Testis (tissue), 3 donors: ENCODE measurements around the gene SSBP3. TPM values are rescaled to one million over a fixed set of nuclear protein-coding genes. Genes with fewer than 3 reads are reported as not detected.

Source experiments
- DNase-seq: peaks from one replicate; pipeline ENCODE4 v3.0.0-alpha.2; 2019
- H3K27ac ChIP-seq, 2 donors: fragments of 200-600 bp; sonication (generic); one replicate each; pipeline ENCODE4 v1.5.1; 2019
- H3K27me3 ChIP-seq: fragments of 200-600 bp; sonication (generic); one replicate; pipeline ENCODE4 v1.5.1; 2019
- H3K36me3 ChIP-seq: fragments of 200-600 bp; sonication (generic); one replicate; pipeline ENCODE4 v1.5.1; 2017; ENCODE audit warnings: low read depth; ENCODE audit errors: missing control alignments
- H3K4me1 ChIP-seq: fragments of 200-600 bp; sonication (generic); one replicate; pipeline ENCODE4 v1.5.1; 2019
- H3K4me3 ChIP-seq, 2 donors: fragments of 200-600 bp; sonication (generic); one replicate each; pipeline ENCODE4 v1.5.1; 2017 to 2019
- H3K9me3 ChIP-seq: fragments of 200-600 bp; sonication (generic); one replicate; pipeline ENCODE4 v1.5.1; 2017
- POLR2A ChIP-seq: fragments of 450-650 bp; IDR thresholded peaks from one replicate; pipeline ENCODE4 v1.6.1; 2017; ENCODE audit warnings: antibody characterized with exemption, mild to moderate bottlenecking, moderate library complexity
- whole genome bisulfite sequencing, 2 donors: methylation state at CpG; one replicate each; pipeline ENCODE4 v1.1.5; 2018; 5-methylcytosine and 5-hydroxymethylcytosine counted together
- intact Hi-C: fragments of 100-400 bp; cut with DNase I; formaldehyde crosslinking; loops from one replicate; pipeline ENCODE4 v1.15.1; 2023; ENCODE audit warnings: low total_unique reads
- polyA plus RNA-seq: library from polyadenylated mRNA; stranded (reverse); fragments of 350-450 nt; fragmentation: Illumina TruSeq; extraction: RNeasy Lipid Tissue Mini Kit (QIAGEN cat#74804); gene quantifications from one replicate; pipeline ENCODE4 v1.2.3, GENCODE V29; 2014; ENCODE audit warnings: low read depth, low replicate concordance; ENCODE audit not compliant: insufficient read depth
- total RNA-seq, 2 donors: library from RNA; depleted of rRNA; stranded (reverse); fragments of >200 nt; gene quantifications; one replicate each; pipeline ENCODE4 v1.2.3, GENCODE V29; 2016
- TF ChIP-seq, protein P1 (sequence below), 3 experiments: fragments of 450-650 bp in 2 of 3; fragments of 200-600 bp in 1 of 3; sonication (generic) in 1 of 3; IDR thresholded peaks; one replicate each; pipeline ENCODE4 v1.5.1; 2016 to 2019; ENCODE audit warnings: antibody characterized with exemption in 3 of 3, mild to moderate bottlenecking in 2 of 3, moderate library complexity in 1 of 3

Gene SSBP3
- total and polyA plus RNA-seq, 3 donors from 2014 or later, result 88.8 to 99.0 (median 91.6) TPM

GRCh38 chr1:54277451-54278341 is 128.5 kb downstream of the SSBP3 start:
- Histone ChIP-seq H3K9me3 (no peaks in the 10 kb centered on the region), H3K4me3 (no peak overlapping the region), H3K27ac (peak overlapping the region; percentile 88 to 93), H3K4me1 (peaks cover 88% of the 10 kb centered on the region), H3K27me3 (no peaks in the 10 kb centered on the region), H3K36me3 (no peaks in the 10 kb centered on the region)
- peak; percentile 85 for DNase-seq
- intact Hi-C loops, result no loop called here
- WGBS, 2 donors, result 25 to 27% methylated on average over 4 of the region's 4 CpGs
- no peak for TF ChIP-seq POLR2A
- TF ChIP-seq, protein P1, sequence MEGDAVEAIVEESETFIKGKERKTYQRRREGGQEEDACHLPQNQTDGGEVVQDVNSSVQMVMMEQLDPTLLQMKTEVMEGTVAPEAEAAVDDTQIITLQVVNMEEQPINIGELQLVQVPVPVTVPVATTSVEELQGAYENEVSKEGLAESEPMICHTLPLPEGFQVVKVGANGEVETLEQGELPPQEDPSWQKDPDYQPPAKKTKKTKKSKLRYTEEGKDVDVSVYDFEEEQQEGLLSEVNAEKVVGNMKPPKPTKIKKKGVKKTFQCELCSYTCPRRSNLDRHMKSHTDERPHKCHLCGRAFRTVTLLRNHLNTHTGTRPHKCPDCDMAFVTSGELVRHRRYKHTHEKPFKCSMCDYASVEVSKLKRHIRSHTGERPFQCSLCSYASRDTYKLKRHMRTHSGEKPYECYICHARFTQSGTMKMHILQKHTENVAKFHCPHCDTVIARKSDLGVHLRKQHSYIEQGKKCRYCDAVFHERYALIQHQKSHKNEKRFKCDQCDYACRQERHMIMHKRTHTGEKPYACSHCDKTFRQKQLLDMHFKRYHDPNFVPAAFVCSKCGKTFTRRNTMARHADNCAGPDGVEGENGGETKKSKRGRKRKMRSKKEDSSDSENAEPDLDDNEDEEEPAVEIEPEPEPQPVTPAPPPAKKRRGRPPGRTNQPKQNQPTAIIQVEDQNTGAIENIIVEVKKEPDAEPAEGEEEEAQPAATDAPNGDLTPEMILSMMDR (IDR thresholded peaks at IDR 0.05), result no peak

GRCh38 chr1:54276617-54277450 is 129.4 kb downstream of the SSBP3 start:
- H3K4me1 ChIP-seq, result peaks cover 91% of the 10 kb centered on the region
- no peaks in the 10 kb centered on the region for H3K27me3 ChIP-seq
- peak; percentile 54 for DNase-seq
- H3K4me3 ChIP-seq, result no peak overlapping the region
- intact Hi-C loops, result no loop called here
- H3K9me3 ChIP-seq, result no peaks in the 10 kb centered on the region
- no peaks in the 10 kb centered on the region for H3K36me3 ChIP-seq
- WGBS, 2 donors, result 55 to 57% methylated on average over 11 of the region's 11 CpGs
- H3K27ac ChIP-seq, result peak overlapping the region; percentile 84 to 93
- no peak for TF ChIP-seq POLR2A
- TF ChIP-seq, protein P1 (IDR thresholded peaks at IDR 0.05), result no peak

DNA sequence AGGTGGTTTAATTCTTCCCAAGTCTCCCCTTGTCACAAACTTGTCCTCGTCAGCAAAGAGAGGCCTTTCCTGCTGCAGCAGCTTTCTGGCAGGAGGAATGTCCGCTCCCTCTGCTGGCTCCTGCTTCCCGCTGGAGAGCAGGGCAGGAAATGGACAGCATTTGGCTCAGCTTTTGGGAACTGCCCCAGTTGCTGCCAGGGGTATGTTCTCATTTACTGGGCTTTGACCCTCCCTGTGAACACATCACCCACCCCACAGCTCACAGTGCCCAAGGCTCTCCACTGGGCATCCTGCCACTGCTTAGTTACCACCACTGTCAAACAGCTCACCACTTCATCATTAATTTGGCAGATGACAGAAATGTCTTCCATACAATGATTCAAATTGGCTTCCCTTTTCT is 130.8 kb downstream of the SSBP3 start:
- H3K36me3 ChIP-seq, result no peaks in the 10 kb centered on the region
- no peaks in the 10 kb centered on the region for H3K9me3 ChIP-seq
- peak overlapping the region; percentile 84 to 93 for H3K27ac ChIP-seq
- intact Hi-C loops, result no loop called here
- DNase-seq, result peak; percentile 61
- no peak for TF ChIP-seq POLR2A
- TF ChIP-seq, protein P1 (IDR thresholded peaks at IDR 0.05), result no peak
- H3K4me3 ChIP-seq, result no peak overlapping the region
- peaks cover 89% of the 10 kb centered on the region for H3K4me1 ChIP-seq
- no peaks in the 10 kb centered on the region for H3K27me3 ChIP-seq
- 21 to 69% methylated on average over 3 of the region's 3 CpGs for WGBS, 2 donors

GRCh38 chr1:54274881-54275280 is 131.3 kb downstream of the SSBP3 start:
- H3K9me3 ChIP-seq, result no peaks in the 10 kb centered on the region
- H3K4me1 ChIP-seq, result peaks cover 87% of the 10 kb centered on the region
- H3K27me3 ChIP-seq, result no peaks in the 10 kb centered on the region
- no peak for DNase-seq
- WGBS, 2 donors, result 65 to 67% methylated on average over 6 to 11 of the region's 11 CpGs
- peak overlapping the region; percentile 84 to 93 for H3K27ac ChIP-seq
- no peak overlapping the region for H3K4me3 ChIP-seq
- intact Hi-C loops, result loop anchor here (5.0 kb wide), 1 partner anchor 132 kb away; the partner anchor contains the start of gene SSBP3
- TF ChIP-seq POLR2A, result no peak
- TF ChIP-seq, protein P1 (IDR thresholded peaks at IDR 0.05), result no peak
- H3K36me3 ChIP-seq, result no peaks in the 10 kb centered on the region
